SK-N-SH treated with all-trans-retinoic acid at 6 μM for 48 hours (cell line): ENCODE measurements around the gene ZNF264.

Source experiments
- ARNTL ChIP-seq: fragments of 450-650 bp; formaldehyde crosslinking; IDR thresholded peaks from 2 replicates; pipeline ENCODE4 v1.5.0; 2020; ENCODE audit warnings: low read depth, mild to moderate bottlenecking, moderate library complexity, borderline replicate concordance
- BACH2 ChIP-seq: fragments of 250-450 bp; sonication (Bioruptor Pico); IDR thresholded peaks from 2 replicates; pipeline ENCODE4 v1.9.0; 2021; ENCODE audit warnings: mild to moderate bottlenecking, borderline replicate concordance
- CREB5 ChIP-seq: fragments of 250-450 bp; sonication (Bioruptor Pico); IDR thresholded peaks from 2 replicates; pipeline ENCODE4 v1.5.1; 2020; ENCODE audit warnings: low read depth, mild to moderate bottlenecking, moderate library complexity
- CSRNP3 ChIP-seq: fragments of 250-450 bp; sonication (Bioruptor Pico); IDR thresholded peaks from 2 replicates; pipeline ENCODE4 v1.5.1; 2021; ENCODE audit warnings: mild to moderate bottlenecking, moderate library complexity
- GLIS3 ChIP-seq: fragments of 250-450 bp; sonication (Bioruptor Pico); IDR thresholded peaks from 2 replicates; pipeline ENCODE4 v1.5.0; 2020; ENCODE audit warnings: mild to moderate bottlenecking, moderate library complexity
- OSR1 ChIP-seq: fragments of 250-450 bp; sonication (Bioruptor Pico); IDR thresholded peaks from 2 replicates; pipeline ENCODE4 v1.8.0; 2022; ENCODE audit warnings: moderate library complexity, mild to moderate bottlenecking, inconsistent platforms
- PATZ1 ChIP-seq: fragments of 250-450 bp; sonication (Bioruptor Pico); IDR thresholded peaks from 2 replicates; pipeline ENCODE4 v1.8.0; 2020; ENCODE audit warnings: mild to moderate bottlenecking, moderate library complexity, borderline replicate concordance
- RARB ChIP-seq: fragments of 250-450 bp; sonication (Bioruptor Pico); IDR thresholded peaks from 2 replicates; pipeline ENCODE4 v1.8.0; 2021; ENCODE audit warnings: mild to moderate bottlenecking, moderate library complexity
- SNAI2 ChIP-seq: fragments of 250-450 bp; sonication (Bioruptor Pico); IDR thresholded peaks from 2 replicates; pipeline ENCODE4 v1.5.0; 2020; ENCODE audit warnings: mild to moderate bottlenecking, moderate library complexity
- TSHZ2 ChIP-seq: fragments of 250-450 bp; sonication (Bioruptor Pico); IDR thresholded peaks from 2 replicates; pipeline ENCODE4 v1.5.0; 2020; ENCODE audit warnings: mild to moderate bottlenecking, moderate library complexity
- ZC3H10 ChIP-seq: fragments of 250-450 bp; sonication (Bioruptor Pico); IDR thresholded peaks from 2 replicates; pipeline ENCODE4 v1.5.1; 2021; ENCODE audit warnings: mild to moderate bottlenecking, moderate library complexity
- ZFP30 ChIP-seq: fragments of 450-650 bp; formaldehyde crosslinking; IDR thresholded peaks from 2 replicates; pipeline ENCODE4 v1.5.0; 2022; ENCODE audit warnings: mild to moderate bottlenecking, moderate library complexity
- ZNF70 ChIP-seq: fragments of 450-650 bp; formaldehyde crosslinking; IDR thresholded peaks from 2 replicates; pipeline ENCODE4 v1.5.0; 2020; ENCODE audit warnings: mild to moderate bottlenecking, moderate library complexity
- ZNF8 ChIP-seq: fragments of 450-650 bp; formaldehyde crosslinking; IDR thresholded peaks from 2 replicates; pipeline ENCODE4 v1.5.0; 2020; ENCODE audit warnings: mild to moderate bottlenecking, moderate library complexity

GRCh38 chr19:57141699-57142098 lies 49.6 kb upstream of the ZNF264 start:
- TF ChIP-seq ZC3H10 (CRISPR knock-in tag) (no peak), TSHZ2 (CRISPR knock-in tag) (no peak), BACH2 (CRISPR knock-in tag) (no peak), RARB (CRISPR knock-in tag) (no peak), GLIS3 (no peak), CREB5 (no peak), SNAI2 (CRISPR knock-in tag) (no peak), ZNF8 (CRISPR knock-in tag) (no peak), PATZ1 (CRISPR knock-in tag) (no peak), CSRNP3 (no peak), OSR1 (CRISPR knock-in tag) (no peak), ARNTL (CRISPR knock-in tag) (no peak), ZFP30 (CRISPR knock-in tag) (no peak), ZNF70 (CRISPR knock-in tag) (no peak)
